HG03097 (cell line): ENCODE results near the gene TAX1BP1.
"Not testable (repeated sequence)": the region's sequence is repeated elsewhere in the genome, so short reads cannot be mapped to it uniquely, and the experiment has no call there.

Source experiments
- ATAC-seq: cut with Tn5 transposase; IDR thresholded peaks from one replicate; pipeline ENCODE4 v1.9.1; 2021; ENCODE audit not compliant: unreplicated experiment, low FRiP score

The TAX1BP1 gene

DNA sequence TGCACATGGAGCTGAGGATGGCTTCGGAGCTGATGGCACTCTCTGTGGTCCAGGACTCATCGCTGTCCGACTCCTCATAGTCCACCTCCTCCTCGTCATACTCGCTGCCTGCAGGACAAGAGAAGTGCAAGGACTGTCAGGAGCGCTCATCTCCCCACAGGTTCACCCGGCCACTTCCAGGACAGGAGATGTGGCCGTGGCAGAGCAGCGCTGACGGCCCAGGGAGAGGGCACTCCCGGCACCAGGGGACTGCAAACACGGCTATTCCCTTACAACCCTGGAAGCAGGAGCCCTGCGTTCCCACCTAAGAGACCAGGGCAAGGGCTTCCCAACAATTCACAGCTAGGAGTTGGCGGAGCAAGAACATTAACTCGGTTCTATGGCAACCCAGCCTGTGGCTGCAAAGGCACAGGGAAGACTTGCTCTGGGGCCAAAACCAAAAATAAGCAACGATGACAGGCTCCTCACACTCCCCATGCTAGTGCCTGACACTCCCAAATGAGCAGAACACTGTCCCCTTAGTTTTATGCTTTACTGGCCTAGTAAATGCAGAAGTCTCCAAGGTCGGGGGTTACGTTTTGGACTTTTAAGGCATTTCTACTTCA, 100.9 kb downstream of the TAX1BP1 start:
- no peak for ATAC-seq

DNA sequence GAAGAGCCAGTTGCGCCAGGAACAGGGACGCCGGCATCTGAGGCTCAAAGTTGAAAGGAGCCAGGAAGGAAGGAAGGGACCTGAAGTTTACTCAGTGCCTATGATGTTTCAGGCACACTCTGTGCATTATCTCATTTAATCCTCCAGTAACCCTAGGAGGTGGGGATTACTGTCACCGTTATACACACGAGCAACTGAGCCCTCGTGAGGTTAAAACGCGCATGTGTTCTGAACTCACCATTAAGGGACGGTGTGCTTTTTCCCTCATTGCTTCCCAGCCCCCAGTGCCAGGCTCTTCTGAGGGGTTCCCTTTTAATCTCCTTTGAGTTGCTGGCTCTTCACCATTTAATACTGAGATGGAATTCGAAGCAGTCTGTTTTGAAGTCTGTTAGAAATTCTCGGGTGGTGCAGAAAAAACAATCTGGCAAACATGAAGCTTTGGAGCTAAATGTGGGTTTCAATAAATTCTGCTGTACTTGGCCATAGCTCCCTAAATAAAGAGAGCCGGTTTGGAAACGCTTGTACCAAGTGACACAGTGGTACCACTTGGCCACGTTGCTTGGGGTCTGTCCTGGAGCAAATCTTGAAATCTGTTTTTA, 102.2 kb downstream of the TAX1BP1 start:
- no peak for ATAC-seq

DNA sequence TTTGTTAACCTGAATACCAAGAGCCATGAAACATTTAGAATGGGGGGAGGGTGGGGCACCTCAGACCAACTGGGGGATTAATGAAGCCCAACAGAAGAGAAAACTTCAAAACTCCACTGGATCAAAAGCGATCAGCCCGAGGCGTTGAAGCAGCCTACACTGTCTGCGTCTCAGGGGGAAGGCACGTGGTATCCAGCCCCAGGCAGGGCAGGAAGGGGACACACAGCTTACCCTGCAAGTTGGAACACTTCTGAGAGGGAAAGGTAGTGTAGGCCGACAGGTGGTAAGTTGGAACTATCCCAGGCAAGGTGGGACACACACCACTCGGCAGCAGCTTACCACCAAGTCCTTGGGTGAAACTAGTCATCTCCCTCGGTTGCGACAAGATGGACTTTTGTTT, 102.9 kb downstream of the TAX1BP1 start:
- no peak for ATAC-seq

DNA sequence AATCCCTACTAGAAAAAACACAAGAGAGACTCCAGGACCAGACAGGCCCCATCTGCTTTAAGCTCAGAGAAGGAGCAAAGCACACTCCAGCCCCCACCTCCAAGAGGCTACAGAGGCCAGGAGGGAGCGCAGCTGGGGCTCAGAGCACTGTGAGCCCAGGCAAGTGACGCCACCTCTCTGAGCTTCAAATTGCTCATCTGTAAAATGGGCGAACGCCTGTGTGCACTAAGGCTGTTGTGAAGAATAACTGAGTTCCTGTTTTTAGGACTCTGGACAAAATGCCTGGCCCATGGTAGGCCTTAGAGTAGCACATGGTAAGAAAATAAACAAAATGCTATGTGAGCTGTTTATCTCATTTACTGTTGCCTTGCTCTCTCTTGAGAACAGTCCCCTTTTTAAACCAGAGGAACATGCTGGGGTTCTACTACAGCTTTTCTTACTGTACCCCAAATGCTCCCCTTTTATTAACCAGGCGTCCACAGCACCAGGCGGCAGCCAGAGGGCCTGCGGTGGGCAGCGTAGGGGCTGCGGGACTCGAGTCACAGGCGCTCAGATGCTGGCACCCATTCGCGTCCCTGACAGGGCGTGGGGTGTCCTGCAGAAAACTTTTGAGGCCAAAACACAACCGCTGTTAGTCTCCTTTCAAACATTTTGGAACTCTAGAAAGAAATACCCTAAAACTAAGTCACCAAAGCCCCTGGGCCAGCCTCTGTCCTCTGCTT, 103.8 kb downstream of the TAX1BP1 start:
- ATAC-seq: no peak

DNA sequence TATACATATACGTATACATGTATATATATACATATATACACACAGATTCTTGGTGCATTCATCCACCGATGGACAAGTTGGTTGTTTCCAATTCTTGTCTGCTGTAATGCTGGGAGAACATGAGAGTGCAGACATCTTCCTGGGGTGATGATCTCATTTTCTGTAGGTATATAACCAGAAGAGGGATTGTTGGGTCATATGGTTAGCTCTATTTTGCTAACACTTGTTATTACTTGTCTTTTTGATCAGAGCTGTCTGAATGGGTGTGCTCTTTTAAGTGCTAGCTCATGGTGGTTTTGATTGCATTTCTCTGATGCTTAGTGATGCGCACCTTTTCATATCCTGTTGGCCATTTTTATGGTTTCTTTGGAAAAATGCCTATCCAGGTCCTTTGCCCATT, 106.4 kb downstream of the TAX1BP1 start:
- ATAC-seq: no peak

DNA sequence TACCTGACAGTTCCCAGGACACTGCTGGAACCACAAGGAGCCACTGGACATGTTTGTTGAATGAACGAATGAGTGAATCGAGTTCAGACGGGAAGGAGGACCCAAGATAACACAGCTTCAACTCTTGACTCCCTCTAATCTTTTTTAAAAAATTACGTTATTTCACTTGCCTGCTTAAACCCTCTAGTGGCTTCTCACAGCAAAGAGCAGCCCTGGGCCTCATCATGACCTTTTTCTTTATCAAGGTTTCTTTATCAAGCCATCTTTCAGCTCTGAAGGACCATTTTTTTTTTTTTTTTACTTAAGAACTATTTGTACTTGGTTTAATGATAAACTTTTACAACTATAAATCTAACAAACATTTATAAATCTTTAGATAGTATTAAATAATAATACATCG, 110.6 kb downstream of the TAX1BP1 start:
- ATAC-seq: no peak

DNA sequence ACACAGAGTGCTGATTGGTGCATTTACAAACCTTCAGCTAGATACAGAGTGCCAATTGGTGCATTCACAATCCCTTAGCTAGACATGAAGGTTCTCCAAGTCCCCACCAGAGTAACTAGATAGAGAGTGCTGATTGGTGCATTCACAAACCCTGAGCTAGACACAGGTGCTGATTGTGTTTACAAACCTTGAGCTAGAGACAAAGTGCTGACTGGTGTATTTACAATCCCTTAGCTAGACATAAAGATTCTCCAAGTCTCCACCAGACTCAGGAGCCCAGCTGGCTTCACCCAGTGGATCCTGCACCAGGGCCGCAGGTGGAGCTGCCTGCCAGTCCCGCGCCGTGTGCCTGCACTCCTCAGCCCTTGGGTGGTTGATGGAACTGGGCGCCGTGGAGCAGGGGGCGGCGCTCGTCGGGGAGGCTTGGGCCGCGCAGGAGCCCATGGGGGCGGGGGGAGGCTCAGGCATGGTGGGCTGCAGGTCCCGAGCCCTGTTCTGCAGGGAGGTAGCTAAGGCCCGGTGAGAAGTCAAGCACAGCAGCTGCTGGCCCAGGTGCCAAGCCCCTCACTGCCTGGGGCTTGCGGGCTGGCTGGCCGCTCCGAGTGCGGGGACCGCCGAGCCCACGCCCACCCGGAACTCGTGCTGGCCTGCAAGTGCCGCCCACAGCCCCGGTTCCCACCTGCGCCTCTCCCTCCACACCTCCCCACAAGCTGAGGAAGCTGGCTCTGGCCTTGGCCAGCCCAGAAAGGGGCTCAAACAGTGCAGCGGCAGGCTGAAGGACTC, 116.9 kb downstream of the TAX1BP1 start:
- ATAC-seq: not testable (repeated sequence)

DNA sequence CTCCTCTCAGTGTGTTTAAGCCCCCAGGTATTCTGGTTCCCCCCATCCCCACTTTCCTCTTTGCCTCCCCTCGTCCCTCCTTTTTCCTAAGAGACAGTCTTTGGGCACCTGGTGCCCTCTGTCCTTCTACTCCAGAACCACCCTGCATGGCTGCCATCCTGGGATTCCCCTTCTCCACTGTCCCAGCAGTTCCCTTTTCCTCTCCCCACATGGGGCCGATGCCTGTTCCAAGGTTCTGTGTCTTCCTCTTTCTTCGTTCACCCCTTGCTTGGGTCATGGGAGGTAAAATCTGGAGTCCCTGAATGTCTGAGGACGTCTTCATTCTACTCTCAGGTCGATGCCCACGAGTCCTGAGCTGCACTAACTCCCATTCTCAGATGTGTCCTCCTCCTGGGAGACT, 120.8 kb downstream of the TAX1BP1 start:
- no peak for ATAC-seq

DNA sequence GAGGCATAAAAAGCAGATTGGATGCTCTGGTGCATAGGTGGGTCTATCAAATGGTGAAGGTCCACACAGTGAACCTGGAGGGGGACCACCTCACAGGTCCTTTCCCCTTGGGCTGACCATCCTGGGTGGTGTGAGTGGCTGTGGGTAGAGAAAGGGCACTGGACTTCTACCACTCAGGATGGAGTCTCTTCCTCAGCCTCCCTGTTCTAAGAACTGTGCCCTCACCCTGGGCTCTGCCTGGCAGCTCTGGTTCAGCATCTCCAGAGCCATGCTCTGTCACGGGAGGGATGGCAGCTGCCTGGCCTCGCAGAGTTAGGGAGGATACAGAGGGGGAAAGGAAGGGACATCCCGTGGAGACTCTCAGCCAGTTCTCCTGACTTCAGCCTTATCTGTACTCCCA, 121.8 kb downstream of the TAX1BP1 start:
- no peak for ATAC-seq

DNA sequence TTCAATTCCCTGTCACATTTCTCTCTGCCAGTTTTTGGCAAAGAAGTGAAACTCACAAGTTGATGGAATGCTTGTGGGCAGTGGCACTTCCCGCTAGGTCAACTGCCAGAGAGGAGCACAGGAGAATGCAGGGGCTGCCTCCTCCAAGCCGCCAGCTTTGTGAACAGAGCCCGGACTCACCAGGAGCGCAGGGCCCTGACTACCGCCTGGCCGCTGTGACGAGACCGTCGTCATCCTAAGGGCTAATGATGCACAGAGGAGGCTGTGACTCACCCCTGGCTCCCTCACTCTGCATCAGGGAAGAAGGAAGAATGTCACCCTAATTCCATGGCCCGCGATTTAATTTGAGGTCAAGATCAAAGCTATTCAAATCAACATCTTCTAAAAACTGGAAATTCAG, 123.9 kb downstream of the TAX1BP1 start:
- no peak for ATAC-seq

DNA sequence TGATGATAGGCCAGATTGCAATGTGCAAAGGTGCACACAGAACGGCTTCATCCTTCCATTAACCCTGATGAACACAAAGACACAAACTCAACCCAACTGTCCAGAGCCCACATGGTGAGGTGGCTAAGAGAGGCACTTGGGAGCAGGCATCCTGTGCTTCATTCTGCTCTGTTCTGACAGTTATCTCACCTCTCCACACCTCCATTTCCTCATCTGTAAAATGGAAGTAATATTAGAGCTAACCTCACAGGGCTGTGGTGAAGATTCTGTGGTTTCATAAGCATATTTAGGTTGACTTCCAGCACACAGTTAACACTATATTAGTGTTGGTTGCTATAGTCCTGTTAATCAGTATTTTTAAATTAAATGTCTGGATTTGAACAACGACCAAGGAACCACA, 126.3 kb downstream of the TAX1BP1 start:
- ATAC-seq: no peak

DNA sequence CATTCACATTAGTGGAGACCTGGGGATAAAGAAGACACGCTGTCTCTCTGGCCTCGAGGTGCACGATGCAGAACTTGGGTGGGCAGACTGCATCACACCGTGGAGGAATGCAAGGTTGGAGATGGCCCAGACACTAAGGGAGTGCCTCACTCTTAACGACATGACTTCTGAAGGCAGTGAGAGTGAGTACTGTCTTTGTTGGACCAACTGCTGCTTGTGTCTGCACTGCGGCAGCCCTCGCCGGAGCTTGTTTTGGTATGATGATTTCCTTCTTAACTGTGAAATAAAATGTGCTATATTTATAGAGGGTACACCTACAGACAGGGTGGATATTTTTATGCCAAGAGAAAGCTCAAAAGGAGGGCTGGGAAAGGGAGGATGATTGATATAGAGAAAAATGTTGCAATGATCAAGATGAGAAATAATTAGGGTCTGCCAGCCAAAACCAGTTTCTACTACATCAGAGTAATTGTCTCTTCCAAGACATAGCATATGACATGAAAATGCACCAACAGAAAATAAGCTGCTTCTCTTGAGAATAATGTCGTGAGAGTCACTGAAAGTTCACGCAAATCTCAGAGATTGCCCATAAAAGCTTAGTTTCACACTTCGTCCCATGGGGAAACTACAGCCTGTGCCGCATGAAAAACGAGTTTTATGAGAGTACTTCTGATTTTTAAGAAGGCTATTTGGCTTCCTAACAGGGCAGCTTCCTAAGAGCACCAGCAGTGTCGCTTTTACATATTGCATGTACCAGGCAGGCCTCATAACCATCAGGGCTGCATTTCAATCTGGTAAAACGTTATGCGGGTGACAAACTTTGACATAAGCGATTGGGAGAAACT, 127.1 kb downstream of the TAX1BP1 start:
- no peak for ATAC-seq

DNA sequence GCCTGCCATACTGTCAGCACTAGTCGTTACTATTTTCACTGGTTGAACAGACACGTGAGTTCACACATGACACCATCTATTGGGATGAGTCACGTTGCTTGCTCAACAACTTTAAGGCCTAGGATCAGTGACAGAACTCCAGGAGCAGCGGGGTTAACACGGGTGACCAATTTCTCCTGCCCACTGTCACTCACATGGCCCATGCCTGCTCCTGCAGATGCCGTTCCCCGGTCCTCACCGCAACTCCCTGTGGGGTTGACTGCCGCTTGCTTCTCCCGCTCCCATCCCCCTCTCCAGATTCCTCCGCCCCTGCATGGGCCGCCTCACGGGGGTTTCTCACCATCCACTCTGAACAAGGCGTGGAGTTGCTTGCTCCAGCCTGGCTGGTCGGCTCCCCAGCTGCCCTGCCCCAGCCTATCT, 128.2 kb downstream of the TAX1BP1 start:
- no peak for ATAC-seq

DNA sequence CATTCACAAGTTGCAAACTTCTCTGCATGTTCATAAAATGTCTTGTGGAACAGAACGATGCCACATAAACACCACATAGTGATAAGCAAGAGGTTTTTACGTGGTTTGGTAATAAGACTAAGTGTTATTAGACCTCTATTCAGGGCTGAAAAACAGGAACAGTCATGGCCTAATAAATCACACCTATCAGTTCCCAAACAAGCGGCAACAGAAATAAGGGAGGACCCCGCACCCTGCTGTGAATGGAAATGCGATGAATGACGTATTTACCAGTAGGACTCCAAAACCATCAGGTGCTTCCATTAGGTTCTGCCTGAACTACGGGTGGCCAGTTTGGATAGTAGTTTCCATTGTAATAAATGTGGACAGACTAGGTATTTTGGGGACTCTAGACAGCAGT, 129.1 kb downstream of the TAX1BP1 start:
- ATAC-seq: no peak

DNA sequence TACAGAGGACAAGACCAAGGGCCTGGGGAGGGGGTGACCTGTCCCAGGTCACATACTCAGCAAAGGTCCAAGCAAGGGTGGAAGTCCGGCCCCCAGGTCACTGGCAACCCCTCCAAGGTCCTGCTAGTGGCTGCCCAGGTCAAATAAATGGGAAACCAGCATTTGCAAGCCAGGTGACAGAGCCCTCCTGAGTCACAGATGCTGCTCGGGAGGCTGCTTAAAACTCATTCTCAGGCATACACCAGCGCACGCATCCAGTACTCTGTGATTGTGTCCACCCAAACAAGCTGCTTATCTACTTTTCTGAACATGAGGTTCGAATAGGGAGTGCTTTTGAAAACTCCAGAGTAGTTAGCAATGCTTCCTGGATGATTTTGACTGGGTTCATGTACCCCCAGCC, 130.6 kb downstream of the TAX1BP1 start:
- ATAC-seq: no peak

DNA sequence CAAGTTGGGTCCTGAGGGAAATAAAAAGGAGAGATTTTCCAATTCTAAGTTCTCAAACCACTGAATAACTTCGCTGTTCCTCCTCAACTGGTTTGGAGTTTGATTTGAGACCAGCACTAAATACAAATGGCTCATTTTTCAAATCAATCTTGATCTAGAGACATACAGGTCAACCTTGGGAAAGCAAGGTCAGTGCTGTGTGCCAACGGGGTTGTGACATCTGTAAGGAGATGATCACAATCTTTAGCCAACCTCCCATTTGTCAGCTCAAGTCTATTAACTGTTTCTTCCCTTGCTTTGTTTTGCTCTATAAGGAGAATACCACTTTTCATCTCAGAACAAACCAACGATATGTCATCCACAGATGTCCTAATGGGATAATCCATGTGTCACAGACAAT, 131.1 kb downstream of the TAX1BP1 start:
- ATAC-seq: no peak

DNA sequence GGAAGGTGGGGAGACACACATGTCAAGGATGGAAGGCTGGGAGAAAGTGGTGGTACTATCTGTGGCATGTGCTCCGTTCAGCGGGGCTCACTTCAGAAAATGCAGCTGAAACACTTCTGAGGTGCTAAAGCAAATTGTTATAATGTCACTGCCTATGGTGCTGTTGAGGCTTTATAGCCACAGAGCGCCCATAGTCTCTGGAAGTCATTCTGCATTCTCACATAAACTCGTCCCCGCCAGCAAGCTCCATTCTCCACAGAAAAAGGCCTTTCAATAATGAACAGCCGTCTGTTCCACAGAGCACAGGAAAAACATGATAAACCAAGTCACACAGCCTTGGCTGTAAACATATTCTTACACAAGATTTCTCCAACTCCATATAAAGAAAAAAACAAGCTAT, 131.9 kb downstream of the TAX1BP1 start:
- ATAC-seq: no peak

DNA sequence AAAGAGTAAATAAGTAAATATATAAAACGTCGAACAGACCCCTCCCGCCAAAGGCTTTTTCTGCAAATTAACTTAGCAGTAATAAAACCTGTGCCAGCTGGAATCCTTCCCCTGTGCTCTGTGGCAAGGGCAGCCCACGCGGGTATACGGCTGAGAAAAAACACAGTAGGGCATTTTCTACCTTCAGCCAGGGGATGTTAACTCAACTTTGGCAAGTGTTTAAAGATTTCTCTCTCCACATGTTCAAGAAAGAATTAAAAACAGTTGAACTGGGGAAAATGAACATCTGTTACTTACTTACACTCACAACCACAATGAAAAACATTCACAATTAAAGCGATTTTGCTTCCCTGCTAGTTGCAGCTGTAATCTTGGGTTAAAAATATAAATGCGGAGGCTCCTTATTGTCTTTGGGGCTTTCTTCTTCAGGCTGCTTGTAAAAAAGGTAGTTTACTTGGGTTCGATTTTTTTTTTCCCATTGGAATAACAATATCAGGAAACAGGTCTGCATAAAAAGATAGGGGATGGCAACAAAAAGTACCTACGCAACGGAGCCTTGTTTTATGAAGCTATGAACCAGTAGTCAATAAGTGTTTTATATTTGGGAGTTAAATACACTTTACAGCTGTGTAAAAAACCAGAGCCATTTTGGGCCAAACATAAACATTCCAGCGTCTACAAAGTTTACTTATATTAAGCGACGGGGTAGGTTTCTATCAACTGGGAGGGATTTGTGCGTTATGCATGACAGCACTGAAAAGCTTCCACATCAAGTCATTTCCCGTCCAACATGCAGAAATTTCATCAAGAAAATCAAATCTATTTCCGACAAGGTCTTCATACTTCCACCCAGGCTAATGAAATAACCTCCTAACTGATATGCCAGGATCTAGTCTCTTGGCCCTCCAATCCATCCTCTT, 132.7 kb downstream of the TAX1BP1 start:
- no peak for ATAC-seq
